Heart right ventricle (tissue), 16 donors: ENCODE results near the gene JAM3. TPM values are rescaled to one million over a fixed set of nuclear protein-coding genes. Genes with fewer than 3 reads are reported as not detected.

Experiments
- ATAC-seq, 8 donors: fragments of 200-7000 bp; cut with Tn5 transposase; one replicate each; pipeline ENCODE4 v1.9.1; 2020; ENCODE audit warnings: mild to moderate bottlenecking in 8 of 8, moderate library complexity in 8 of 8, moderate number of reproducible peaks in 1 of 8
- DNase-seq, 2 donors: peaks; one replicate each; pipeline ENCODE4 v3.0.0-alpha.2; 2020
- H3K27ac ChIP-seq, 10 donors: fragments of 200-600 bp; sonication (generic) in 2 of 10; one replicate each; pipeline versions ENCODE4 v1.5.0 to v1.8.0; 2020 to 2022; ENCODE audit warnings: mild to moderate bottlenecking in 3 of 10
- H3K27me3 ChIP-seq, 7 donors: fragments of 200-600 bp; one replicate each; pipeline ENCODE4 v1.8.0; 2021 to 2022; ENCODE audit warnings: mild to moderate bottlenecking in 2 of 7
- H3K36me3 ChIP-seq, 9 donors: fragments of 200-600 bp; sonication (generic) in 1 of 9; one replicate each; pipeline versions ENCODE4 v1.5.0 to v1.8.0; 2020 to 2022; ENCODE audit warnings: mild to moderate bottlenecking in 2 of 9
- H3K4me1 ChIP-seq, 9 donors: fragments of 200-600 bp; sonication (generic) in 1 of 9; one replicate each; pipeline versions ENCODE4 v1.5.0 to v1.8.0; 2020 to 2022; ENCODE audit warnings: mild to moderate bottlenecking in 4 of 9
- H3K4me3 ChIP-seq, 10 donors: fragments of 200-600 bp; sonication (generic) in 2 of 10; one replicate each; pipeline versions ENCODE4 v1.5.0 to v1.8.0; 2020 to 2022; ENCODE audit warnings: mild to moderate bottlenecking in 7 of 10, moderate library complexity in 2 of 10
- H3K9me3 ChIP-seq, 11 donors: fragments of 200-600 bp in 10 of 11; sonication (generic) in 2 of 11; one replicate each; pipeline versions ENCODE4 v1.5.0 to v1.8.0; 2013 to 2022; ENCODE audit warnings: mild to moderate bottlenecking in 2 of 11, control low read depth in 1 of 11, moderate library complexity in 1 of 11
- CTCF ChIP-seq, 9 donors: fragments of 200-600 bp; sonication (generic) in 2 of 9; IDR thresholded peaks; one replicate each; pipeline versions ENCODE4 v1.5.0 to v1.8.0; 2021 to 2022; ENCODE audit warnings: antibody characterized with exemption in 9 of 9, mild to moderate bottlenecking in 5 of 9, moderate library complexity in 1 of 9
- WGBS, 2 donors: extraction: QIAGEN DNeasy Blood & Tissue Kit; methylation state at CpG; one replicate each; pipeline ENCODE4 v1.1.7; 2013; ENCODE audit warnings: inconsistent platforms in 1 of 2; 5-methylcytosine and 5-hydroxymethylcytosine counted together
- intact Hi-C, 10 donors: fragments of 100-400 bp; cut with DNase I; formaldehyde crosslinking; loops; one replicate each; pipeline versions ENCODE4 v1.11.1 to v1.14.2; 2022
- polyA plus RNA-seq, 2 donors: library from polyadenylated mRNA; stranded (reverse); fragments of 200-250 nt; gene quantifications; one replicate each; pipeline ENCODE4 v1.2.3, GENCODE V29; 2013
- total RNA-seq, 10 donors: library from RNA; stranded (reverse); fragmentation: NEBNext Ultra II Directional in 3 of 10; extraction: Animal tissue kit (Norgen Biotek cat#: 25700) in 3 of 10; gene quantifications; one replicate each; pipeline versions ENCODE4 v1.2.1 to v1.2.4, GENCODE V29; 2021 to 2023
- donor health status: Arrhythmogenic right ventricular cardiomyopathy.
- donor health status: ischemic (EF 13 %, LVEDD 7.1; RV severe dilation, severe dysfunction).
- donor health status: healthy with polysubstance abuse.
- donor health status: DM: no; HTN: yes; CAD: no.
- donor health status: DM: no; HTN: no; CAD: no.
- donor health status: ischemic (EF 25% LVEDD 6.9; RV normal size, moderate dysfunction).
- donor health status: ischemic (EF 25% LVEDD 5.7; RV mildly dilated, moderate dysfunction).
- donor health status: healthy.
- donor health status: DM: yes; HTN: yes; CAD: no.
- donor health status: Ischemic cardiomyopathy.
- donor health status: ischemic (EF 35%, LVEDD 5.7; RV mildly dilated, moderate dysfunction).
- donor health status: nonischemic (EF 11% LVEDD 7.7; RV severe dilation, severe dysfunction).
- donor health status: DM: yes; HTN: yes; CAD: no.
- donor health status: PGD.
- donor health status: ischemic (EF 29% LVEDD 5.4; RV normal size, mild dysfunction).
- donor health status: nonischemic (EF 23%, LVEDD 6.1; RV moderate dilation, normal function).

JAM3 gene
- total and polyA plus RNA-seq, 12 donors, result 12.7 to 55.4 (median 29.0) TPM

- intact Hi-C loops, result loop anchor here in 1 of 10 donors (5.0 kb wide), 1 partner anchor 75 kb away; the partner anchor contains the start of gene IGSF9B
- peak overlapping the region in 6 of 10 donors; percentile 76 to 93 (median 88) for H3K27ac ChIP-seq
- no peaks in the 10 kb centered on the region for H3K36me3 ChIP-seq
- ATAC-seq (peak in 1 of 8 donors; percentile 14), DNase-seq (no peak)
- WGBS, 2 donors, result 44 to 56% methylated on average over 24 of the region's 24 CpGs
- H3K9me3 ChIP-seq, result no peaks in the 10 kb centered on the region
- peaks cover 15 to 51% (median 37%) of the 10 kb centered on the region in 9 donors for H3K4me1 ChIP-seq
- H3K27me3 ChIP-seq, result peaks cover 0 to 9% (median 0%) of the 10 kb centered on the region in 7 donors
- TF ChIP-seq CTCF (IDR thresholded peaks at IDR 0.05), result no peak
- H3K4me3 ChIP-seq, result no peak overlapping the region
These were observed 36.3 kb upstream of the JAM3 start for GRCh38 chr11:134032501-134033091.

GRCh38 chr11:134033276-134033675, 35.6 kb upstream of the JAM3 start:
- Histone ChIP-seq H3K27ac (peak overlapping the region; percentile 75 to 93 (median 88)), H3K4me1 (peaks cover 21 to 58% (median 43%) of the 10 kb centered on the region in 9 donors), H3K36me3 (no peaks in the 10 kb centered on the region), H3K27me3 (peaks cover 0 to 16% (median 0%) of the 10 kb centered on the region in 7 donors), H3K4me3 (peak overlapping the region in 6 of 10 donors; percentile 19 to 48 (median 34)), H3K9me3 (no peaks in the 10 kb centered on the region)
- intact Hi-C loops, result loop anchor here in 1 of 10 donors (5.0 kb wide), 1 partner anchor 76 kb away; the partner anchor contains the start of gene IGSF9B
- TF ChIP-seq CTCF (IDR thresholded peaks at IDR 0.05), result no peak
- no peak for DNase-seq
- 64 to 75% methylated on average over 9 of the region's 9 CpGs for WGBS, 2 donors
- no peak for ATAC-seq

GRCh38 chr11:134033696-134034491, 35.0 kb upstream of the JAM3 start:
- Histone ChIP-seq H3K27me3 (peaks cover 0 to 17% (median 0%) of the 10 kb centered on the region in 7 donors), H3K4me3 (peak overlapping the region in 7 of 10 donors; percentile 19 to 48 (median 30)), H3K36me3 (no peaks in the 10 kb centered on the region), H3K4me1 (peaks cover 22 to 64% (median 47%) of the 10 kb centered on the region in 9 donors), H3K9me3 (no peaks in the 10 kb centered on the region), H3K27ac (peak overlapping the region; percentile 75 to 93 (median 88))
- ATAC-seq (peak; percentile 88 to 93 (median 90)), DNase-seq (peak; percentile 82 to 90)
- peak in 2 of 9 donors; percentile 6 to 8 for TF ChIP-seq CTCF (IDR thresholded peaks at IDR 0.05)
- intact Hi-C loops, result loop anchor here in 1 of 10 donors (5.0 kb wide), 1 partner anchor 77 kb away; the partner anchor contains the start of gene IGSF9B
- 6 to 7% methylated on average over 17 of the region's 17 CpGs for WGBS, 2 donors
